Iris pigment epithelial cell (primary cell): ENCODE results near the gene BCL2A1.
A peak's percentile ranks its signal among the peaks of the same experiment; 100 is the strongest.
"Not testable (repeated sequence)": the region's sequence is repeated elsewhere in the genome, so short reads cannot be mapped to it uniquely, and the experiment has no call there.

ENCODE experiments used
- DNase-seq: peaks from one replicate; pipeline ENCODE4 v3.0.0-alpha.2; 2011; ENCODE audit warnings: low read depth

Gene BCL2A1

GRCh38 chr15:79989183-79989582 is 18.2 kb upstream of the BCL2A1 start:
- no peak for DNase-seq

GRCh38 chr15:79988448-79989117 is 17.6 kb upstream of the BCL2A1 start:
- DNase-seq, result no peak

DNA sequence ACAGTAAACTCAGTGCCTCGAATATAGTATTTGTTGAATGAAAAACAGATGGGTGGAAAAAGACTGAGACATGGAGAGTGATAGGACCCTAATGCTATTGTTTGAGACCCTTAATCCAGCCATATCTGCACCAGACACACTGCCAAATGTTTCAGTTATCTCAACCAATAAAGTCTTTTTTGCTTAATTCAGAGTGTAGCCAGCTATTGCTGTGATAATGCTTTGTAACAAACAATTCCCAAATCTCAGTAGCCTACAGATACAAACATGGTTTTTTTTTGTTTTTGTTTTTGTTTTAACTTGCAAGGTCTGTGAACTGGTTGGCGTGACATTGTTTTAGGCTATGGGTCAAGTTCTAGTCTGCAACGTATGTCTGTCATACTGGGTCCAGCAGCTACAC is 17.0 kb upstream of the BCL2A1 start:
- DNase-seq, result no peak

DNA sequence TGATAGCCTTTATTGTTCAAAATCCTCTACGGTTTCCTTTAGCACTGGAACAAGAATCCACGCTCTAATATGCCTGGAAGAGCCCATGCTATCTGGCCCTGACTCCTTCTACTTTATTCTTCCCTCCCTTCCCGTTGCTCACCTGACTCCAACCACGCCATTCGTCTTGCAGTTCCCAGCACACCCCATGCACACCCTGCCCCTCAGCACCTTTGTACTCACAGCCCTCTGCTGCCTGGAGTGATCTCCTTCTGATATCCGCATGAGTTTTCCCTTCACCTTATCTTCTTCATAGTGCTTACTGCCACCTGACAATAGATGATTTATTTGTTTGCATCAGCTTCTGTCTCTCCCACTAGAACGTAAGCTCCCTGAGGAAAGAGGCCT is 16.6 kb upstream of the BCL2A1 start:
- no peak for DNase-seq

DNA sequence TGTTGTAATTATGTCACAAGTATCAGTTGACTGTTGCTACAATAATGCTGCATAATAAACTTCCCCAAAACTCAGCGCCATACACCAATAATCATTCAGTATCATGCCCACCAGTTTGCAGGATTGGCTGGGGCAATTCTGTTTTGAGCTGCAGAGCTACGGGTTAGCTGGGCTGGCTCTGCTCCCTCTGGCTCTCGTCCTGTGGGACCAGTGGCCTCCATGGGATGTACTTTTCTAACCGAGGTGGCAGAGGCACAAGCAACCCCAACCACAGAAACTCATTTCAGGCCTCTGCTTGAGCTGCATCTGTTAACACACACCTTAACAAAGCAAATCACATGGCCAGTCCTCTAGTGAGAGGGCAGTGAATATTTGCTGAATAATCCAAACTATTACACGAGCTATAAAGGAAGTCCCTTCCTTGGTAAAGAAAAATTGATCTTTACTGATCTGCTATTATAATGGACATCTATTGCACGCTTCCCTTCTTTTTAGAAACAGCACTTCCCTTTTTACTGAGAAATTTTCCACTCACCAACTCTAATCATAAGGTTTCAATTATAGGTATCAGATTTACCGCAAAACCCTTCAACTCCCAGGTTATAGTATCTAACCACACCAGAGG is 10.9 kb upstream of the BCL2A1 start:
- DNase-seq, result no peak

DNA sequence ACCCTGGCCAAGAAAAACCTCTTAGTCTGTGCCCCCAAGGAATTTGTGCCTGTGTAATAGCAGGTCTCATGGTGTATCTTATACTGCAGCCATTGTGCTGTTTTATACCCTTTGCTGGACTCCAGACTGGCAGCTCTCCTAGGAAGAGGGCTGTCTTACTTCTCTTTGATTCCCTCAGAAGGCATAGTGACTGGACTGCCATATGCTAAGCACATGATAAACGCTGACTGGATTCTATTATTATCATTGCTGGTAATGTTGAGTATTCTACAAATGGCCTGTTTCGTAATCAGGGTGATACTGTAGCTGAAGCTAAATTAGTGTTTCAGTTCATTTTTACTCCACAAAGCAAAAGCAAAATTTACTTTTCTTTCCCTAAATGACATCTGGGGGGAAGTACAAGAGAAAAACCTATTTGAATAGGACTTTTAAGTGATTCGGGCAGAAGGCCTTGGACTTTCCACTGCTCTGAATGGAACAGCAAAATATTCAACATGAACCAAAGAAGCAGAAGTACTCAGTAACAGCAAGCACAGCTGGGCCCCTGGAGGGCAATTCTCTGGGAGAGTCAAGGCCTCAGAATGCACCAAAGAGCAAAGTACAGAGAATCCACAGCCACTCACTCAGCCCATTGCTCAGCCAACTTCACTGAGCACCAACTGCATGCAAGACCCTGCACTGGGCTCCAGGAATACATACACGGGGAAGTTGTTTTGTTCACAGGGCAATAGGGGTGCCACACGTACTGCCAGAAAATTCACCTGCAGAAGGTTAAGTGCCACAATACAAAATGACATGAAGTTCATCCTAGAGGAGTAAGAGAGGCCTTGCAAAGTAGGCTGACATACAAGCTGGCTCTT is 7.9 kb upstream of the BCL2A1 start:
- peak; percentile 80 for DNase-seq

DNA sequence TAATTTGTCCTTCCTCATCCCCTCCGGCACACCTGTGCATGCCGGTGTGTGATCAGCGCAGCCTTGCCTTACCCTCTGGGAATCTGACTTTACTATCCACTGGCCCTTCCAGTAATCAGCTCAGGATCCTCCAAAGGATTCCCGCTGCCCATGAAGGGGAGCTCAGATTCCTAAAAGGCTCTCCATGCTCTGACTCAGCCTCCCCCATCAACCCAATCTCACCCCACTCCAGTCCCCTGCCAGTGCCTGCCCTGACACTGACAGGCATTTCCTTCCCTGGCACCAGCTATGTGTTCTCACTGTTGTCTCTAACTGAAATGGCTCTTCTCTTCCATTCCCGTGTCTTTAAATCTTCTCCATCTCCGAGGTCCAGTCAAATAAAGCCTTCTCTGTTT is 7.3 kb upstream of the BCL2A1 start:
- no peak for DNase-seq

DNA sequence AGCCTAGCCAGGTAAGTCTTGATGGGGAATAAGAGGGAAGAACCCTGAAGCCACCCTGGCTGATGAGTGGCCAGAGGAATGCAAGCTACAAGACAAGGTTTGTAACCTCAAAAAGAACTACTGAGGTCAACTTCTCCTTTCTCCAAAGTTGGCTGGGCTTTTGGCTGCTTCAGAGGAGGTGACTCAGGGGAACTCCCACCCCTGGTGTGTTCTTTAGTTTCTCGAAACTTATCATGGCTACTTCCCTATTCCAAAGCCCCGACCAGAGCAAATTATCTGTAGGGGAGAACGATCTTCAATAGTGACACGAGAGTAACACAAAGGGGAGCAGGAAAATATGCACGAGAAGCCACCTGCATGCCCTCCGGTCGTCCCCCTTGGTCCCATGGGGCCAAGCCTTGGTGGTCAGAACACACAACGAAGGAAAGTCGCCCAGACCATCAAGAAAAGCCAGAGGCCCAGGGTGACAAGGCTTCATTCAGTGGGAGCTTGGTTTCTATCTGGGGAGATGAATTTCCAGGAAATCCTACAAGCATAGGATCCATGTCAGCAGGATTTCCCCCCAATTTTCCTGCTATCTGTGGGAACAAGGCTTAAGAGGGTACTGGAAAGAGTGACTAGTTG is 6.5 kb upstream of the BCL2A1 start:
- peak; percentile 28 for DNase-seq

- no peak for DNase-seq
Observed at GRCh38 chr15:79973456-79974195, 2.6 kb upstream of the BCL2A1 start.

DNA sequence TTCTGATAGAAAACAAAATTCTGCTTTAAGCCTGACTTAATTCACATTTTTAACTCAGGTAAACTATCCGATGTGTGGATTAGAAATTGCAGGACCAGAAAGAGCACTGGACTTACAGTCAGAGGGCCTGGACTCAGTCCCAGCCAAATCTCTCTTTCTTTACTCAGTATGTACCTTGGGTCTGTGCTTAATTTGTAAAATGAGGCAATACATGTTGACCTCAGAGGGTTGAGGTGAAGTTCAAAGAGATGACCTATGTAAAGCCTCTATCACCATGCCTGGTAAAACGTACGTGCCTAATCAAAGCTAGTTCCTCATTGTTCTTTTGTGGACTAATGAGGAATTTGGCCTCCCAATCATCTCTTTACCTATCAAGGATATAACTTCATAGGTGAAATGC is 1.9 kb upstream of the BCL2A1 start:
- DNase-seq, result no peak

- no peak for DNase-seq
Observed at GRCh38 chr15:79970181-79970580, 815 bp downstream of the BCL2A1 start.

- no peak for DNase-seq
Observed at GRCh38 chr15:79969146-79969545, 1.9 kb downstream of the BCL2A1 start.

DNA sequence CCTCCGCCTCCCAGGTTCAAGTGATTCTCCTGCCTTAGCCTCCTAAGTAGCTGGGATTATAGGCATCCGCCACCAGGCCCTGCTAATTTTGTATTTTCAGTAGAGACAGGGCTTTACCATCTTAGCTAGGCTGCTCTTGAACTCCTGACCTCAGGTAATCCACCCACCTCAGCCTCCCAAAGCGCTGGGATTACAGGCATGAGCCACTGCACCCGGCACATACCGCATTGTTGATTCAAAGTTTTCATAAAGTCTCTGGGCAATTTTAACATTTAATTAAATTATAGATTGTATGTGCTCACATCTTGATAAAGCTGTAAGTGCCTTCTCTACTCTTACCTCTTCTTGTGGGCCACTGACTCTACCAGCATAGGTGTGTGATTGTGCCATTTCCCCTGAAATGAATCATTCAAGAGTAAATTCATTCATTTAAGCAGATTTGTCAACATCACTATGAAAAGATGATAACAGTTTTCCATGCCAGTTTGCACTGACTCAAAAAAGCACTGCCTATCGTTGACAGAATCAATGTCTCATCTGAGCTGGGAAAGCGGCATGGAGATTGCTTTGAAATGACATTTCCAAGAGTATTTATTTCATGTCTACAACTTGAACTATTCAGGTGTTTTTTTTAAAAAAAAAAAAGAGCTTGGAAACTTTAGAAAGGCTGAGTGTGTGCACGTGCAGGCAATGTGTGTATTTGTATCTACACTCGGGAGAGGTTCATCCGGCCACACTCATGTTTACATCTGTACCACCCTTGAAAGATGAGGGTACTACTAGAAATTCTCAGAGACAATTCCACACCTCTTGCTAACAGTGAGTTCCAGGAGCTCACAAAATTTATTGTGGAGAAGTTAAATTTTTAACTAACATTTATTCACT is 3.5 kb downstream of the BCL2A1 start:
- DNase-seq, result peak; percentile 9

- DNase-seq, result no peak
Observed at GRCh38 chr15:79966634-79967297, 4.2 kb downstream of the BCL2A1 start.

- peak; percentile 59 for DNase-seq
Observed at GRCh38 chr15:79965846-79966630, 5.0 kb downstream of the BCL2A1 start.

- DNase-seq, result no peak
Observed at GRCh38 chr15:79964232-79964805, 6.7 kb downstream of the BCL2A1 start.

DNA sequence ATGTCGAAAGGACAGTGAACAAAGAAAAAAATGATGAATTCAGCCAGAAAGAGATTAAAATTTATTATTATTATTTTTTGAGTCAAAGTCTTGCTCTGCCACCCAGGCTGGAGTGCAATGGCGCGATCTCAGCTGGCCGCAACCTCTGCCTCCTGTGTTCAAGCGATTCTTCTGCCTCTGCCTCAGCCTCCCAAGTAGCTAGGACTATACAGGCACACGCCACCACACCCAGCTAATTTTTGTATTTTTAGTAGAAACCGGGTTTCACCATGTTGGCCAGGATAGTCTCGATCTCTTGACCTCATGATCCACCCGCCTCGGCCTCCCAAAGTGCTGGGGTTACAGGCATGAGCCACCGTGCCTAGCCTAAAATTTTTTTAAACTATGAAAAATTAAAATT is 8.1 kb downstream of the BCL2A1 start:
- DNase-seq, result not testable (repeated sequence)

DNA sequence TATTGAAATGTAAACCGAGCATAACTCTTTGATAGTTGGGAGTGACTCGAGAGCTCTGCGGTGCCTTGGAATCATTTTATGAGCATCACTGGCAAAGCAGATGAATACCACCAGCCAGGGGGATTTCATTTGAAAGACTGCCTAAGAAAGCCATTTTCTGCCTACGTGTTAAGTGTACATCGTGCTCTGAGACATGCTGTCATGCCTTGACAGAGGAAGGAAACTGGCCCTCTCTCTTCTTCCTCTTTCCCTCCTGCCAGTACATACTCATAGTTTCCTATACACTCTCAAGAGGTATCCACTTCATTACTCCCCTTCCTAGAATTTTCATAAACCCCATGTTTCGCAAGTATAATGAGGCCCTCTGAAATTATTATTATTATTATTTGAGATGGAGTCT is 8.8 kb downstream of the BCL2A1 start:
- DNase-seq, result no peak

- DNase-seq, result peak; percentile 70
Observed at GRCh38 chr15:79960502-79961212, 10.3 kb downstream of the BCL2A1 start.
